Bronchial epithelial cell (primary cell): ENCODE results near the gene CACNA1C. TPM values are rescaled to one million over a fixed set of nuclear protein-coding genes. Genes with fewer than 3 reads are reported as not detected.

Source experiments
- DNase-seq: peaks from one replicate; pipeline ENCODE4 v3.0.0-alpha.2; 2010; ENCODE audit warnings: low read depth
- FAIRE-seq: peaks from 2 replicates; lab custom pipeline; 2011; peaks lifted over from hg19 to GRCh38; lab: Jason Lieb, UNC
- H3K27me3 ChIP-seq: 2 replicates; pipeline ENCODE4 v1.5.1; 2011; ENCODE audit warnings: low read length; ENCODE audit not compliant: control insufficient read depth, insufficient read depth
- H3K36me3 ChIP-seq: 2 replicates; pipeline ENCODE4 v1.5.1; 2011; ENCODE audit warnings: low read length; ENCODE audit not compliant: control insufficient read depth, insufficient read depth
- H3K4me3 ChIP-seq: 2 replicates; pipeline ENCODE4 v1.5.1; 2011; ENCODE audit warnings: mild to moderate bottlenecking, low read depth, low read length, control low read depth
- CTCF ChIP-seq: IDR thresholded peaks from 2 replicates; pipeline ENCODE4 v1.5.1; 2011; ENCODE audit warnings: mild to moderate bottlenecking, moderate library complexity, low read length, control low read depth, inconsistent platforms; ENCODE audit not compliant: insufficient read depth, severe bottlenecking
- total RNA-seq: library from RNA; depleted of rRNA; stranded (reverse); fragments of >200 nt; gene quantifications from 2 replicates; pipeline ENCODE4 v1.2.1, GENCODE V29; 2014

CACNA1C gene
- total RNA-seq, 1 donor from 2014 or later, result not detected

GRCh38 chr12:2667716-2668440 lies 615.1 kb downstream of the CACNA1C start:
- FAIRE-seq, result no peak
- no peak overlapping the region for H3K4me3 ChIP-seq
- H3K27me3 ChIP-seq, result no peaks in the 10 kb centered on the region
- TF ChIP-seq CTCF, result no peak
- H3K36me3 ChIP-seq, result no peaks in the 10 kb centered on the region
- no peak for DNase-seq

- no peak for FAIRE-seq
- TF ChIP-seq CTCF, result no peak
- no peak for DNase-seq
- no peaks in the 10 kb centered on the region for H3K27me3 ChIP-seq
- H3K36me3 ChIP-seq, result no peaks in the 10 kb centered on the region
- no peak overlapping the region for H3K4me3 ChIP-seq
These were observed 616.0 kb downstream of the CACNA1C start for GRCh38 chr12:2668816-2669215.

- DNase-seq (no peak), FAIRE-seq (no peak)
- H3K36me3 ChIP-seq, result no peaks in the 10 kb centered on the region
- H3K27me3 ChIP-seq, result no peaks in the 10 kb centered on the region
- H3K4me3 ChIP-seq, result no peak overlapping the region
- TF ChIP-seq CTCF, result no peak
These were observed 616.8 kb downstream of the CACNA1C start for GRCh38 chr12:2669560-2669959.

- Histone ChIP-seq H3K36me3 (no peaks in the 10 kb centered on the region), H3K4me3 (no peak overlapping the region), H3K27me3 (no peaks in the 10 kb centered on the region)
- FAIRE-seq (no peak), DNase-seq (no peak)
- no peak for TF ChIP-seq CTCF
These were observed 620.1 kb downstream of the CACNA1C start for GRCh38 chr12:2672863-2673262.

GRCh38 chr12:2673966-2674810 lies 621.4 kb downstream of the CACNA1C start:
- FAIRE-seq (no peak), DNase-seq (no peak)
- no peak for TF ChIP-seq CTCF
- no peak overlapping the region for H3K4me3 ChIP-seq
- H3K36me3 ChIP-seq, result no peaks in the 10 kb centered on the region
- H3K27me3 ChIP-seq, result no peaks in the 10 kb centered on the region
